ENCODE measurements around the gene PTPRE. TPM values are rescaled to one million over a fixed set of nuclear protein-coding genes. Genes with fewer than 3 reads are reported as not detected.

The PTPRE gene
- total RNA-seq, 1 experiment from 2014 or later, result 12.3 TPM

DNA sequence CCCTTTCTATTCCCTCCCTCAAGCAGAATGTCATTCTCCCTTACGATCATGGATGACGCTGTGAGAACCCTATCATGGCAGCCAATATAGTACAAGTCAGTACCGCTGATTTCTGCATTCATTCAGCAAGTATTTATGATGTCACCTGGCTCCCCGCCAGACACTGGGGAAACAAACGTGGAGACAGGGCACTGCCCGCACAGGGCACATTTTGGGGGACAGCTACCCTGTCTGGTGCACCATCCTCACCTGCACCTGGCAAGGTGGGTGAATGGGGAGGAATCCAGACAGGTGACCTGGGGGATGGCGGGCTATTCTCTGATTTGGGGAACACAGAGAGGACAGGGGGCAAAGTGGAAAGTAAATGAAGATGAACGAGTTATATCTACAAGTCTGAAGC is 190.9 kb downstream of the PTPRE start:
- ChIA-PET POLR2A (no interaction called here), CTCF (interaction anchor here (1.4 kb wide), 1 partner anchor 19 kb away, joined by 5 read pairs; no protein-coding TSS in a partner anchor), RAD21 (ENCODE audit: low non-redundant PET in 1 of 2, low total read pairs in 2 of 2, uncharacterized antibody in 2 of 2, unreplicated experiment in 2 of 2) (no interaction called here)
- BruUV-seq (replicated peaks), result no TSS peak
- H3K9me3 ChIP-seq (ENCODE audit: control insufficient read depth in 1 of 2, insufficient read depth in 1 of 2, low read depth in 1 of 2, low read length in 2 of 2), result no peaks in the 10 kb centered on the region
- no peak for ATAC-seq
- H3K79me2 ChIP-seq (ENCODE audit: insufficient read depth, low read length), result peaks cover 39% of the 10 kb centered on the region
- intact Hi-C loops (cut with micrococcal nuclease), result no loop called here
- no peak overlapping the region for H3K9ac ChIP-seq (ENCODE audit: low read length)
- TF ChIP-seq ZBTB33 (IDR thresholded peaks at IDR 0.05; ENCODE audit: extremely low read depth, insufficient replicate concordance, low read length), result no peak
- no peak for TF ChIP-seq RAD21 (IDR thresholded peaks at IDR 0.05; ENCODE audit: low read depth)
- no peak for TF ChIP-seq EZH2 (IDR thresholded peaks at IDR 0.05)
- TF ChIP-seq SIN3A (IDR thresholded peaks at IDR 0.05; ENCODE audit: low read depth), result 0 out of 2 replicates have a peak, but pooled peaks have one; percentile 32
- no peak for TF ChIP-seq EZH2phosphoT487 (IDR thresholded peaks at IDR 0.05; ENCODE audit: borderline replicate concordance)
- TF ChIP-seq MAX (IDR thresholded peaks at IDR 0.05), result no peak
- no peak for TF ChIP-seq SRF (IDR thresholded peaks at IDR 0.05; ENCODE audit: low read depth)
- TF ChIP-seq, protein P1, sequence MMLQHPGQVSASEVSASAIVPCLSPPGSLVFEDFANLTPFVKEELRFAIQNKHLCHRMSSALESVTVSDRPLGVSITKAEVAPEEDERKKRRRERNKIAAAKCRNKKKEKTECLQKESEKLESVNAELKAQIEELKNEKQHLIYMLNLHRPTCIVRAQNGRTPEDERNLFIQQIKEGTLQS (IDR thresholded peaks at IDR 0.05), result no peak
- no peak for TF ChIP-seq CTCF (IDR thresholded peaks at IDR 0.05 in 2 of 3, conservative IDR thresholded peaks at IDR 0.05 in 1 of 3; ENCODE audit: borderline replicate concordance in 1 of 3, insufficient read depth in 1 of 3, low read depth in 2 of 3, low read length in 2 of 3)
- TF ChIP-seq CEBPB (IDR thresholded peaks at IDR 0.05; ENCODE audit: low read depth), result no peak
- no peak for TF ChIP-seq YY1 (IDR thresholded peaks at IDR 0.05; ENCODE audit: extremely low read depth, insufficient replicate concordance, low read depth, low read length)
- TF ChIP-seq JUND (IDR thresholded peaks at IDR 0.05), result peak; percentile 23; the same call in 1 of the 2 replicates
- TF ChIP-seq ZFX (IDR thresholded peaks at IDR 0.05), result no peak
- no peak for TF ChIP-seq FOSL1 (IDR thresholded peaks at IDR 0.05; ENCODE audit: low read depth)
- no peaks in the 10 kb centered on the region for H3K4me1 ChIP-seq (ENCODE audit: control insufficient read depth in 1 of 2, insufficient read depth in 2 of 2, low read length in 2 of 2)
- no peak overlapping the region for H3K4me3 ChIP-seq (replicated peaks in 1 of 2; ENCODE audit: low read depth in 1 of 2, low read length in 2 of 2)
- no peak overlapping the region for H3K4me2 ChIP-seq (ENCODE audit: low read length)
- no peak overlapping the region for H3K27ac ChIP-seq (ENCODE audit: low read depth, low read length)
- H3K27me3 ChIP-seq (ENCODE audit: insufficient read depth, low read length), result no peaks in the 10 kb centered on the region
- H3K9me2 ChIP-seq (ENCODE audit: insufficient read depth), result no peaks in the 10 kb centered on the region
- peaks cover 48 to 64% of the 10 kb centered on the region in 2 experiments for H3K36me3 ChIP-seq (ENCODE audit: control insufficient read depth in 1 of 2, insufficient read depth in 2 of 2, low read length in 2 of 2)
- no peak for DNase-seq (ENCODE audit: low read depth, low spot score)
- H4K20me1 ChIP-seq (ENCODE audit: insufficient read depth), result 0 out of 2 replicates have a peak, but pooled peaks cover 5% of the 10 kb centered on the region
- H2AFZ ChIP-seq (ENCODE audit: low read depth, low read length, poor library complexity, severe bottlenecking), result no peak overlapping the region

Measured in HCT116 (cell line).